Endodermal cell (in vitro differentiated cells): ENCODE measurements around the gene PLCB4. TPM values are rescaled to one million over a fixed set of nuclear protein-coding genes. Genes with fewer than 3 reads are reported as not detected.
A peak's percentile ranks its signal among the peaks of the same experiment; 100 is the strongest.

ENCODE experiments used
- DNase-seq: peaks from one replicate; pipeline ENCODE4 v3.0.0-alpha.2; 2017
- H3K27ac ChIP-seq: 2 replicates; pipeline ENCODE4 v1.5.1; 2013; ENCODE audit warnings: mild to moderate bottlenecking, low read depth, low read length, moderate library complexity
- H3K27me3 ChIP-seq: 2 replicates; pipeline ENCODE4 v1.6.1; 2013; ENCODE audit warnings: mild to moderate bottlenecking, low read length, moderate library complexity; ENCODE audit not compliant: insufficient read depth, control insufficient read depth, poor library complexity, severe bottlenecking
- H3K36me3 ChIP-seq: 2 replicates; pipeline ENCODE4 v1.7.0; 2013; ENCODE audit warnings: mild to moderate bottlenecking, low read length, moderate library complexity; ENCODE audit not compliant: control insufficient read depth, insufficient read depth
- H3K4me1 ChIP-seq: one replicate; pipeline ENCODE4 v1.7.0; 2013; ENCODE audit warnings: low read length; ENCODE audit not compliant: control insufficient read depth, insufficient read depth
- H3K4me3 ChIP-seq: 2 replicates; pipeline ENCODE4 v1.5.1; 2013; ENCODE audit warnings: mild to moderate bottlenecking, low read length, moderate library complexity
- H3K9ac ChIP-seq: 2 replicates; pipeline ENCODE4 v1.6.1; 2013; ENCODE audit warnings: mild to moderate bottlenecking, low read length, moderate library complexity; ENCODE audit not compliant: poor library complexity, severe bottlenecking; ENCODE audit errors: extremely low read depth
- H3K9me3 ChIP-seq: 2 replicates; pipeline ENCODE4 v1.6.1; 2013; ENCODE audit warnings: mild to moderate bottlenecking, low read length, moderate library complexity; ENCODE audit not compliant: control insufficient read depth
- H3K27ac Mint-ChIP-seq: 2 replicates; pipeline ENCODE4 v1.8.0; 2020; ENCODE audit warnings: mixed read lengths
- H3K27me3 Mint-ChIP-seq: 2 replicates; pipeline ENCODE4 v1.8.0; 2021; ENCODE audit warnings: mild to moderate bottlenecking, mixed read lengths; ENCODE audit not compliant: insufficient read depth
- H3K36me3 Mint-ChIP-seq: 2 replicates; pipeline ENCODE4 v1.8.0; 2020; ENCODE audit warnings: low read depth, mixed read lengths
- H3K4me1 Mint-ChIP-seq: 2 replicates; pipeline ENCODE4 v1.8.0; 2020; ENCODE audit warnings: mixed read lengths
- H3K4me3 Mint-ChIP-seq: 2 replicates; pipeline ENCODE4 v1.8.0; 2020; ENCODE audit warnings: mild to moderate bottlenecking, moderate library complexity, mixed read lengths
- H3K9me3 Mint-ChIP-seq: 2 replicates; pipeline ENCODE4 v1.8.0; 2020; ENCODE audit warnings: mild to moderate bottlenecking, mixed read lengths
- WGBS, 2 experiments: methylation state at CpG; one replicate each; pipeline versions ENCODE4 v1.1.5 to v1.1.7; 2013; ENCODE audit warnings: missing lambda C conversion rate in 2 of 2, mixed read lengths in 1 of 2; ENCODE audit not compliant: insufficient coverage in 1 of 2, insufficient read length in 1 of 2; 5-methylcytosine and 5-hydroxymethylcytosine counted together
- total RNA-seq, 2 donors: library from RNA; stranded (reverse); fragmentation: NEBNext Ultra II Directional in 1 of 2; extraction: Animal tissue kit (Norgen Biotek cat#: 25700) in 1 of 2; gene quantifications; 2 replicates in 1 of 2; 3 replicates in 1 of 2; pipeline ENCODE4 v1.2.1, GENCODE V29; 2021
- TF ChIP-seq, protein P1 (sequence below): fragments of 200-600 bp; sonication (generic); conservative IDR thresholded peaks from 2 replicates; pipeline ENCODE4 v1.5.0; 2021; ENCODE audit warnings: antibody characterized with exemption, mild to moderate bottlenecking

The PLCB4 gene
- total RNA-seq, 2 donors from 2014 or later: 14.4 to 14.6 TPM

DNA sequence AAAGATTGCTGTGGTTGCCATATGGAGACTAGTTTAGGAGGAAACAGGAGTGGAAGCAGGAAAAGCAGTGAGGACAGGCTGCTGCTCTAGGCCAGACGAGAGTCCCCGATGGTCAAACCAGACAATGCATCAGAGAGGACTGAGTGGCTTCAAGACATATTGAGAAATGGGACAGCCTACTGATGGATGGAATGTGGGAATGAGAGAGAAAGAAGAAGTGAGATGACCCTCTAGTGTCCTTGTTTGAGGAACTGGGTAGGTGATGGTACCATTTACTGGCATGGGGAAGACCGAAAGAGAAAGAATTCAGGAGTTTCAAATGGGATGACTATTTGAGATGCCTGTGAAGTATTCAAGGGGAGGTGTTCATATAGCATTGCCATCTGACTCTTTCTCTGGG lies 333.7 kb downstream of the PLCB4 start:
- DNase-seq: no peak
- Histone ChIP-seq H3K4me1 (no peaks in the 10 kb centered on the region), H3K4me3 (no peak overlapping the region), H3K27me3 (no peaks in the 10 kb centered on the region), H3K27ac (no peak overlapping the region), H3K9me3 (peaks cover 10% of the 10 kb centered on the region), H3K9ac (no peak overlapping the region), H3K36me3 (peaks cover 12% of the 10 kb centered on the region)
- H3K9me3 Mint-ChIP-seq: no peaks in the 10 kb centered on the region
- TF ChIP-seq, protein P1, sequence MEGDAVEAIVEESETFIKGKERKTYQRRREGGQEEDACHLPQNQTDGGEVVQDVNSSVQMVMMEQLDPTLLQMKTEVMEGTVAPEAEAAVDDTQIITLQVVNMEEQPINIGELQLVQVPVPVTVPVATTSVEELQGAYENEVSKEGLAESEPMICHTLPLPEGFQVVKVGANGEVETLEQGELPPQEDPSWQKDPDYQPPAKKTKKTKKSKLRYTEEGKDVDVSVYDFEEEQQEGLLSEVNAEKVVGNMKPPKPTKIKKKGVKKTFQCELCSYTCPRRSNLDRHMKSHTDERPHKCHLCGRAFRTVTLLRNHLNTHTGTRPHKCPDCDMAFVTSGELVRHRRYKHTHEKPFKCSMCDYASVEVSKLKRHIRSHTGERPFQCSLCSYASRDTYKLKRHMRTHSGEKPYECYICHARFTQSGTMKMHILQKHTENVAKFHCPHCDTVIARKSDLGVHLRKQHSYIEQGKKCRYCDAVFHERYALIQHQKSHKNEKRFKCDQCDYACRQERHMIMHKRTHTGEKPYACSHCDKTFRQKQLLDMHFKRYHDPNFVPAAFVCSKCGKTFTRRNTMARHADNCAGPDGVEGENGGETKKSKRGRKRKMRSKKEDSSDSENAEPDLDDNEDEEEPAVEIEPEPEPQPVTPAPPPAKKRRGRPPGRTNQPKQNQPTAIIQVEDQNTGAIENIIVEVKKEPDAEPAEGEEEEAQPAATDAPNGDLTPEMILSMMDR: no peak
- H3K27me3 Mint-ChIP-seq: no peaks in the 10 kb centered on the region
- WGBS, 2 experiments: 94 to 98% methylated on average over 3 of the region's 3 CpGs
- H3K4me1 Mint-ChIP-seq: no peaks in the 10 kb centered on the region
- H3K27ac Mint-ChIP-seq: no peak overlapping the region
- H3K36me3 Mint-ChIP-seq: no peaks in the 10 kb centered on the region
- H3K4me3 Mint-ChIP-seq: no peak overlapping the region

DNA sequence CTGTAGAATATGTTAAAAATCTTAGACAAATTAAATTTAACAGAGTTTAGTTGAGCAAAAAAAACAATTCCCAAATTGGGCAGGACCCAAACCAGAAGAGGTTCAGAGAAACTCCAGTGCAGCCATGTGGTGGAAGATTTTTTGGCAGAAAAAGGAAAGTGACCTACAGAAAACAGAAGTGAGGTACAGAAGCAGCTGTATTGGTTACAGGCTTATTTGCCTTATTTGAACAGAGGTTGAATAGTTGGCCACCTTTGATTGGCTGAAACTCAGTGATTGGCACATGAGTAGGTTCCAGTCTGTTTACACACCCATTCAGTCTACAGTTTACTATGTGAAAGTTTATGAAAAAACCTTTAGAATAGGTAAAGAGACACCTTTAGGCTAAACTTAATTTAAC lies 334.6 kb downstream of the PLCB4 start:
- H3K27me3 ChIP-seq: no peaks in the 10 kb centered on the region
- Mint-ChIP-seq H3K4me3 (no peak overlapping the region), H3K4me1 (no peaks in the 10 kb centered on the region), H3K27ac (no peak overlapping the region), H3K9me3 (no peaks in the 10 kb centered on the region), H3K27me3 (no peaks in the 10 kb centered on the region), H3K36me3 (no peaks in the 10 kb centered on the region)
- H3K36me3 ChIP-seq: peaks cover 12% of the 10 kb centered on the region
- peaks cover 10% of the 10 kb centered on the region for H3K9me3 ChIP-seq
- H3K4me3 ChIP-seq: no peak overlapping the region
- DNase-seq: no peak
- no peaks in the 10 kb centered on the region for H3K4me1 ChIP-seq
- TF ChIP-seq, protein P1: no peak
- H3K27ac ChIP-seq: no peak overlapping the region
- no peak overlapping the region for H3K9ac ChIP-seq

DNA sequence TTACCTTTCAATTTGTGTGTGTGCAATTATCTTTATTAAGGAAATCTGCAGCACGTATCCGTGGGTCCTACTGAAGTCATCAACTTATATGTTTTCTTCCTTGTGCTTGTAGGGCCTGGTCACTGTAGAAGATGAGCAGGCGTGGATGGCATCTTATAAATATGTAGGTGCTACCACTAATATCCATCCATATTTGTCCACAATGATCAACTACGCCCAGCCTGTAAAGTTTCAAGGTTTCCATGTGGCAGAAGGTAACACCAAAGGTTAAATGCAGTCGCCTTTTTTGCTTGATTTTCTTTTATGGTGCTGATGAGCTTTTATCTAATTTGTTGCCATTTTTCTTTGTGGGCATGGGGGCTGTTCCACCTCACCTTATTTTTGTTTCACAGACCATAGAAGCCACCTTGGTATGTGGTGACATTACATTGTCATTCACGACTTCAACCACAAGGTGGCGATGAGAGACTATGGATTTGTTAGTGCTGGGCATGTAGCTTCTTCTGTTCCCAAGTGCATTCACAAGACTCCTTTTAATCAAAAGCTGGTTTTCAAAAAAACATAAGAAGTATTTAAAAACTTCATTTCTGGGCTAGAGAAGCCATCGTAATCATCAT lies 339.0 kb downstream of the PLCB4 start:
- H3K27ac ChIP-seq: no peak overlapping the region
- Mint-ChIP-seq H3K27me3 (no peaks in the 10 kb centered on the region), H3K36me3 (peaks cover 4% of the 10 kb centered on the region), H3K4me3 (no peak overlapping the region), H3K9me3 (no peaks in the 10 kb centered on the region), H3K4me1 (no peaks in the 10 kb centered on the region), H3K27ac (no peak overlapping the region)
- no peak overlapping the region for H3K4me3 ChIP-seq
- H3K4me1 ChIP-seq: no peaks in the 10 kb centered on the region
- TF ChIP-seq, protein P1: peak; percentile 88
- peaks cover 5% of the 10 kb centered on the region for H3K9me3 ChIP-seq
- WGBS, 2 experiments: 71% methylated on average over 6 of the region's 8 CpGs; no CpG with 5 or more reads in 1 of the 2 experiments
- no peaks in the 10 kb centered on the region for H3K27me3 ChIP-seq
- no peaks in the 10 kb centered on the region for H3K36me3 ChIP-seq
- peak; percentile 89 for DNase-seq
- no peak overlapping the region for H3K9ac ChIP-seq
